ENCODE measurements around the gene MIOS.

Gene MIOS

GRCh38 chr7:7564323-7564780 is 2.3 kb upstream of the MIOS start:
- DNase-seq (ENCODE audit: insufficient read length, low spot score): peak; percentile 78
- TF ChIP-seq POLR2A (IDR thresholded peaks at IDR 0.05; ENCODE audit: low read depth, low read length): no peak
- FAIRE-seq: peak; percentile 92

- FAIRE-seq: no peak
- TF ChIP-seq POLR2A (IDR thresholded peaks at IDR 0.05; ENCODE audit: low read depth, low read length): no peak
- no peak for DNase-seq (ENCODE audit: insufficient read length, low spot score)
Measured at GRCh38 chr7:7565018-7565680, 1.5 kb upstream of the MIOS start.

- TF ChIP-seq POLR2A (IDR thresholded peaks at IDR 0.05; ENCODE audit: low read depth, low read length): no peak
- FAIRE-seq (no peak), DNase-seq (ENCODE audit: insufficient read length, low spot score) (no peak)
Measured at GRCh38 chr7:7565746-7566650, 686 bp upstream of the MIOS start.

- TF ChIP-seq POLR2A (IDR thresholded peaks at IDR 0.05; ENCODE audit: low read depth, low read length): no peak
- FAIRE-seq: no peak
- no peak for DNase-seq (ENCODE audit: insufficient read length, low spot score)
Measured at GRCh38 chr7:7567898-7568531, 1.3 kb downstream of the MIOS start.

GRCh38 chr7:7568553-7568952 is 1.9 kb downstream of the MIOS start:
- no peak for FAIRE-seq
- DNase-seq (ENCODE audit: insufficient read length, low spot score): no peak
- no peak for TF ChIP-seq POLR2A (IDR thresholded peaks at IDR 0.05; ENCODE audit: low read depth, low read length)

GRCh38 chr7:7569081-7569527 is 2.4 kb downstream of the MIOS start:
- FAIRE-seq (no peak), DNase-seq (ENCODE audit: insufficient read length, low spot score) (no peak)
- TF ChIP-seq POLR2A (IDR thresholded peaks at IDR 0.05; ENCODE audit: low read depth, low read length): no peak

- FAIRE-seq: no peak
- DNase-seq (ENCODE audit: insufficient read length, low spot score): no peak
- TF ChIP-seq POLR2A (IDR thresholded peaks at IDR 0.05; ENCODE audit: low read depth, low read length): no peak
Measured at GRCh38 chr7:7569615-7570014, 2.9 kb downstream of the MIOS start.

GRCh38 chr7:7570584-7570983 is 3.9 kb downstream of the MIOS start:
- DNase-seq (ENCODE audit: insufficient read length, low spot score) (no peak), FAIRE-seq (no peak)
- TF ChIP-seq POLR2A (IDR thresholded peaks at IDR 0.05; ENCODE audit: low read depth, low read length): no peak

- no peak for FAIRE-seq
- no peak for TF ChIP-seq POLR2A (IDR thresholded peaks at IDR 0.05; ENCODE audit: low read depth, low read length)
Measured at GRCh38 chr7:7573701-7574100, 7.0 kb downstream of the MIOS start.

GRCh38 chr7:7576344-7576743 is 9.7 kb downstream of the MIOS start:
- FAIRE-seq: no peak

More at GRCh38 chr7:7573701-7574100, 7.0 kb downstream of the MIOS start:
- DNase-seq (ENCODE audit: insufficient read length, low spot score): no peak

GRCh38 chr7:7577888-7578287 is 11.2 kb downstream of the MIOS start:
- FAIRE-seq (peak; percentile 71), DNase-seq (ENCODE audit: insufficient read length, low spot score) (no peak)
- TF ChIP-seq POLR2A (IDR thresholded peaks at IDR 0.05; ENCODE audit: low read depth, low read length): no peak

More at GRCh38 chr7:7576344-7576743, 9.7 kb downstream of the MIOS start:
- no peak for TF ChIP-seq POLR2A (IDR thresholded peaks at IDR 0.05; ENCODE audit: low read depth, low read length)
- no peak for DNase-seq (ENCODE audit: insufficient read length, low spot score)

- DNase-seq (ENCODE audit: insufficient read length, low spot score) (no peak), FAIRE-seq (peak; percentile 86)
- TF ChIP-seq POLR2A (IDR thresholded peaks at IDR 0.05; ENCODE audit: low read depth, low read length): no peak
Measured at GRCh38 chr7:7579638-7580037, 13.0 kb downstream of the MIOS start.

- FAIRE-seq (peak; percentile 43), DNase-seq (ENCODE audit: insufficient read length, low spot score) (no peak)
- TF ChIP-seq POLR2A (IDR thresholded peaks at IDR 0.05; ENCODE audit: low read depth, low read length): no peak
Measured at GRCh38 chr7:7581531-7582179, 15.0 kb downstream of the MIOS start.

- peak; percentile 50 for FAIRE-seq
- TF ChIP-seq POLR2A (IDR thresholded peaks at IDR 0.05; ENCODE audit: low read depth, low read length): no peak
- no peak for DNase-seq (ENCODE audit: insufficient read length, low spot score)
Measured at GRCh38 chr7:7582596-7582995, 15.9 kb downstream of the MIOS start.
